Stimulated activated CD8-positive, alpha-beta memory T cell treated with anti-CD3 and anti-CD28 coated beads, Interleukin-12 subunit alpha, Interleukin-12 subunit beta, amount 100 ng/mL, for 24 hours (primary cell): ENCODE results near the gene BRMS1.

Experiments used
- DNase-seq: peaks from one replicate; pipeline ENCODE4 v3.0.0-alpha.2; 2020; ENCODE audit errors: extremely low read depth

BRMS1 gene

GRCh38 chr11:66309475-66309874, 35.4 kb downstream of the BRMS1 start:
- DNase-seq = no peak

- DNase-seq = no peak
Observed at GRCh38 chr11:66302656-66303055, 42.2 kb downstream of the BRMS1 start.

- DNase-seq = no peak
Observed at GRCh38 chr11:66299186-66299585, 45.7 kb downstream of the BRMS1 start.

- DNase-seq = no peak
Observed at GRCh38 chr11:66297610-66298009, 47.3 kb downstream of the BRMS1 start.

GRCh38 chr11:66294626-66295620, 50.0 kb downstream of the BRMS1 start:
- DNase-seq = no peak

- DNase-seq = no peak
Observed at GRCh38 chr11:66293777-66294625, 50.9 kb downstream of the BRMS1 start.

GRCh38 chr11:66293352-66293751, 51.6 kb downstream of the BRMS1 start:
- DNase-seq = no peak

GRCh38 chr11:66292543-66293332, 52.2 kb downstream of the BRMS1 start:
- DNase-seq = no peak

- DNase-seq = no peak
Observed at GRCh38 chr11:66291706-66292542, 53.0 kb downstream of the BRMS1 start, which contains the start of gene TMEM151A. Gene TMEM151A (plus strand): TSS chr11:66291894. CDS start chr11:66292014, 120 bp downstream.

- no peak for DNase-seq
Observed at GRCh38 chr11:66291303-66291705, 53.6 kb downstream of the BRMS1 start.

- no peak for DNase-seq
Observed at GRCh38 chr11:66290330-66290621, 54.6 kb downstream of the BRMS1 start.

- DNase-seq = peak; percentile 62
Observed at GRCh38 chr11:66289548-66290329, 55.2 kb downstream of the BRMS1 start.

GRCh38 chr11:66288671-66289547, 56.0 kb downstream of the BRMS1 start, which contains the start of gene YIF1A:
Gene YIF1A (minus strand): TSS chr11:66289143. CDS start chr11:66288985, 158 bp downstream.
- DNase-seq = peak; percentile 98

- DNase-seq = no peak
Observed at GRCh38 chr11:66287889-66288670, 56.8 kb downstream of the BRMS1 start.
